PC-3 (cell line): Measurements from ENCODE around the gene SAG. TPM values are rescaled to one million over a fixed set of nuclear protein-coding genes. Genes with fewer than 3 reads are reported as not detected.
A peak's percentile ranks its signal among the peaks of the same experiment; 100 is the strongest.

Experiments used
- ATAC-seq: fragments of 200-7000 bp; cut with Tn5 transposase; 2 replicates; pipeline ENCODE4 v1.9.1; 2020; ENCODE audit warnings: mild to moderate bottlenecking, moderate library complexity
- BruUV-seq: library from RNA; stranded (reverse); fragments of 400-500 nt; replicated peaks from 2 replicates; lab custom pipeline; 2021; lab: Mats Ljungman, UMichigan
- CTCF ChIA-PET: fragments of 300-600 bp; sonication (Branson Sonifier 250); formaldehyde crosslinking; loops from one replicate; lab custom pipeline; 2022; ENCODE audit warnings: antibody characterized with exemption; lab: Charles Lee
- POLR2A ChIA-PET: fragments of 300-600 bp; sonication (Branson Sonifier 250); formaldehyde crosslinking; loops from one replicate; lab custom pipeline; 2022; ENCODE audit warnings: antibody characterized with exemption; ENCODE audit not compliant: unreplicated experiment; lab: Charles Lee
- DNase-seq: peaks from one replicate; pipeline ENCODE4 v3.0.0-alpha.2; 2015
- H2AFZ ChIP-seq: fragments of 300-600 bp; sonication (generic); 2 replicates; pipeline ENCODE4 v1.6.0; 2016; ENCODE audit warnings: antibody characterized with exemption, low read length
- H3F3A ChIP-seq: fragments of 300-600 bp; sonication (generic); one replicate; pipeline ENCODE4 v1.6.0; 2017; ENCODE audit warnings: antibody characterized with exemption, low read length, control low read depth, mild to moderate bottlenecking; ENCODE audit not compliant: unreplicated experiment
- H3K27ac ChIP-seq: fragments of 300-600 bp; sonication (generic); 2 replicates; pipeline ENCODE4 v1.5.1; 2016; ENCODE audit warnings: mild to moderate bottlenecking, low read length
- H3K27me3 ChIP-seq: fragments of 300-600 bp; sonication (generic); 2 replicates; pipeline ENCODE4 v1.6.1; 2016; ENCODE audit warnings: low read length, mixed read lengths
- H3K36me3 ChIP-seq: fragments of 300-600 bp; sonication (generic); 2 replicates; pipeline ENCODE4 v1.6.1; 2016; ENCODE audit warnings: low read depth, mixed run types, low read length, mixed read lengths
- H3K4me1 ChIP-seq: fragments of 300-600 bp; sonication (generic); 2 replicates; pipeline ENCODE4 v1.5.1; 2016; ENCODE audit warnings: low read length; ENCODE audit not compliant: insufficient read depth
- H3K4me2 ChIP-seq: fragments of 300-600 bp; sonication (generic); 2 replicates; pipeline ENCODE4 v1.6.0; 2016; ENCODE audit warnings: low read length
- H3K4me3 ChIP-seq: fragments of 300-600 bp; sonication (generic); 2 replicates; pipeline ENCODE4 v1.5.1; 2016; ENCODE audit warnings: mild to moderate bottlenecking, low read length, mixed read lengths
- H3K79me2 ChIP-seq: fragments of 300-600 bp; sonication (generic); 2 replicates; pipeline ENCODE4 v1.6.1; 2017; ENCODE audit warnings: low read length, mixed read lengths
- H3K9ac ChIP-seq: fragments of 300-600 bp; sonication (generic); 2 replicates; pipeline ENCODE4 v1.6.0; 2016; ENCODE audit warnings: mild to moderate bottlenecking, low read length
- H3K9me2 ChIP-seq: fragments of 300-600 bp; sonication (generic); replicated peaks from 2 replicates; pipeline ENCODE4 v1.6.1; 2016; ENCODE audit warnings: mixed run types, low read length, mixed read lengths
- H3K9me3 ChIP-seq: fragments of 300-600 bp; sonication (generic); 2 replicates; pipeline ENCODE4 v1.6.1; 2016; ENCODE audit warnings: low read length, mixed read lengths
- H4K20me1 ChIP-seq: fragments of 300-600 bp; sonication (generic); 2 replicates; pipeline ENCODE4 v1.6.1; 2016; ENCODE audit warnings: low read length, mixed read lengths
- EZH2 ChIP-seq: fragments of 300-600 bp; sonication (generic); IDR thresholded peaks from one replicate; pipeline ENCODE4 v1.6.1; 2017; ENCODE audit warnings: antibody characterized with exemption, mild to moderate bottlenecking, low read length; ENCODE audit not compliant: unreplicated experiment
- EZH2phosphoT487 ChIP-seq: fragments of 300-600 bp; sonication (generic); IDR thresholded peaks from 2 replicates; pipeline ENCODE4 v1.6.1; 2018; ENCODE audit warnings: mild to moderate bottlenecking, antibody characterized with exemption, low read length, borderline replicate concordance
- intact Hi-C: fragments of 100-400 bp; cut with micrococcal nuclease; formaldehyde crosslinking; loops from 2 replicates; pipeline ENCODE4 v1.9.0; 2023
- total RNA-seq: library from RNA; depleted of rRNA; stranded (reverse); fragments of >200 nt; gene quantifications from 2 replicates; pipeline ENCODE4 v1.2.3, GENCODE V29; 2014
- TF ChIP-seq, protein P1 (sequence below): fragments of 300-600 bp; sonication (generic); conservative IDR thresholded peaks from 2 replicates; pipeline ENCODE4 v1.5.1; 2017; ENCODE audit warnings: antibody characterized with exemption, low read depth, mild to moderate bottlenecking, low read length

Gene SAG
- total RNA-seq, 1 experiment from 2014 or later: not detected

- Histone ChIP-seq H3K4me2 (peak overlapping the region; percentile 95), H3K36me3 (0 out of 2 replicates have a peak, but pooled peaks cover 3% of the 10 kb centered on the region), H4K20me1 (peaks cover 20% of the 10 kb centered on the region; the same call in 1 of the 2 replicates), H3K9me2 (no peaks in the 10 kb centered on the region), H3K9ac (no peak overlapping the region), H3K27ac (no peak overlapping the region), H3K27me3 (no peaks in the 10 kb centered on the region), H3K9me3 (no peaks in the 10 kb centered on the region), H3F3A (no peaks in the 10 kb centered on the region), H3K4me1 (peaks cover 28% of the 10 kb centered on the region), H3K79me2 (peaks cover 69% of the 10 kb centered on the region), H2AFZ (no peak overlapping the region), H3K4me3 (peak overlapping the region; percentile 95; the same call in 1 of the 2 replicates)
- no TSS peak for BruUV-seq
- DNase-seq (no peak), ATAC-seq (no peak)
- TF ChIP-seq, protein P1, sequence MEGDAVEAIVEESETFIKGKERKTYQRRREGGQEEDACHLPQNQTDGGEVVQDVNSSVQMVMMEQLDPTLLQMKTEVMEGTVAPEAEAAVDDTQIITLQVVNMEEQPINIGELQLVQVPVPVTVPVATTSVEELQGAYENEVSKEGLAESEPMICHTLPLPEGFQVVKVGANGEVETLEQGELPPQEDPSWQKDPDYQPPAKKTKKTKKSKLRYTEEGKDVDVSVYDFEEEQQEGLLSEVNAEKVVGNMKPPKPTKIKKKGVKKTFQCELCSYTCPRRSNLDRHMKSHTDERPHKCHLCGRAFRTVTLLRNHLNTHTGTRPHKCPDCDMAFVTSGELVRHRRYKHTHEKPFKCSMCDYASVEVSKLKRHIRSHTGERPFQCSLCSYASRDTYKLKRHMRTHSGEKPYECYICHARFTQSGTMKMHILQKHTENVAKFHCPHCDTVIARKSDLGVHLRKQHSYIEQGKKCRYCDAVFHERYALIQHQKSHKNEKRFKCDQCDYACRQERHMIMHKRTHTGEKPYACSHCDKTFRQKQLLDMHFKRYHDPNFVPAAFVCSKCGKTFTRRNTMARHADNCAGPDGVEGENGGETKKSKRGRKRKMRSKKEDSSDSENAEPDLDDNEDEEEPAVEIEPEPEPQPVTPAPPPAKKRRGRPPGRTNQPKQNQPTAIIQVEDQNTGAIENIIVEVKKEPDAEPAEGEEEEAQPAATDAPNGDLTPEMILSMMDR: no peak
- TF ChIP-seq EZH2: no peak
- no peak for TF ChIP-seq EZH2phosphoT487
- CTCF ChIA-PET: no interaction called here
- POLR2A ChIA-PET: no interaction called here
- intact Hi-C loops: loop anchor here (5.0 kb wide), 1 partner anchor 86 kb away; no protein-coding TSS in a partner anchor
Measured at GRCh38 chr2:233356546-233357308, 49.1 kb downstream of the SAG start.

- no peaks in the 10 kb centered on the region for H3K27me3 ChIP-seq
- H3K4me3 ChIP-seq: no peak overlapping the region
- H3K9me3 ChIP-seq: no peaks in the 10 kb centered on the region
- no peaks in the 10 kb centered on the region for H3F3A ChIP-seq
- no peaks in the 10 kb centered on the region for H3K9me2 ChIP-seq
- intact Hi-C loops: loop anchor here (5.0 kb wide), 1 partner anchor 84 kb away; no protein-coding TSS in a partner anchor
- ChIA-PET POLR2A (no interaction called here), CTCF (no interaction called here)
- 0 out of 2 replicates have a peak, but pooled peaks cover 3% of the 10 kb centered on the region for H3K36me3 ChIP-seq
- no peak overlapping the region for H2AFZ ChIP-seq
- H4K20me1 ChIP-seq: peaks cover 20% of the 10 kb centered on the region; the same call in 1 of the 2 replicates
- peaks cover 25% of the 10 kb centered on the region for H3K4me1 ChIP-seq
- no TSS peak for BruUV-seq
- H3K9ac ChIP-seq: no peak overlapping the region
- no peak overlapping the region for H3K4me2 ChIP-seq
- TF ChIP-seq EZH2phosphoT487 (no peak), EZH2 (no peak)
- TF ChIP-seq, protein P1: no peak
- H3K27ac ChIP-seq: no peak overlapping the region
- peaks cover 78% of the 10 kb centered on the region for H3K79me2 ChIP-seq
- ATAC-seq (no peak), DNase-seq (no peak)
Measured at GRCh38 chr2:233358335-233358734, 50.7 kb downstream of the SAG start.

DNA sequence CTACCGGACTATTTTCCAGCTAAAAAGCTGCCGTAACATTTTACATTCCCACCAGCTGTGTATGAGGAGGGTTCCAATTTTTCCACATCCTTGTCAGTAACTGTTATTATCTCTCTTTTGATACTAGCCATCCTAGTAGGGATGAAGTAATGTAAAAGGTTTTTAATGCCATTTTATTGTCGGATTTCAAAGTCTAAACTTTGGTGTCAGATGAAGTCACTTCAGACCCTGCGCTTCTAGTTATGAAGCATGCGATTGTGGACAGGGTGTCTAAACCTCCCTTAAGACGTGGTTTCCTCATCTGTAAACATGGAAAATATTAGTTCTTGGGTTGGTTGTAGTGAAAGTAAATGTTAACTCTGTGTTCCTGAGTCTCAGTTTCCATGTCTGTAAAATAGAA is 51.3 kb downstream of the SAG start:
- Histone ChIP-seq H3K27ac (no peak overlapping the region), H3K9ac (no peak overlapping the region), H3K9me3 (no peaks in the 10 kb centered on the region), H3K4me2 (no peak overlapping the region), H3K27me3 (no peaks in the 10 kb centered on the region), H3K9me2 (no peaks in the 10 kb centered on the region), H3K4me3 (no peak overlapping the region), H4K20me1 (peaks cover 20% of the 10 kb centered on the region; the same call in 1 of the 2 replicates), H3K79me2 (peaks cover 84% of the 10 kb centered on the region), H3F3A (no peaks in the 10 kb centered on the region), H2AFZ (no peak overlapping the region), H3K36me3 (peaks cover 9% of the 10 kb centered on the region), H3K4me1 (peaks cover 19% of the 10 kb centered on the region)
- ChIA-PET CTCF (no interaction called here), POLR2A (no interaction called here)
- TF ChIP-seq, protein P1: no peak
- TF ChIP-seq EZH2phosphoT487 (no peak), EZH2 (no peak)
- no peak for ATAC-seq
- intact Hi-C loops: loop anchor here (5.0 kb wide), 1 partner anchor 83 kb away; no protein-coding TSS in a partner anchor
- BruUV-seq: no TSS peak
- DNase-seq: no peak
